ENCODE results near the gene BBS5.

BBS5 gene

DNA sequence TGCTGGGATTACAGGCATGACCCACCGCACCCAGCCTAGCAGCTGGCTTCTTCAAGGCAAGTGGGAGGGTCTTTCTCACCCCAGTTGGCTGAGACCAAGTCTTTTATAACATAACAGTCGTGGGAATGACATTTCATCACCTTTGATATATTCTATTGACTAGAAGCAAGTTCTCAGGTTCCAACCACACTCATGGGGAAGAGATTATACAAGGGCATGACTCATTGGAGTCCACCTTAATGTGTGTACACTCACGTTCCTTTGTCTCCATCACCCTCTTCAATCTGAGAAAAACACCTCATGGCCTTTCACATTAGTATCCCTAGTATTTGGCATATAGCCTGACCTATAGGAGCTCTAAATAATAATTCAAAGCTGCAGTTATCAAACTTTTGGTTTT is 2.8 kb upstream of the BBS5 start (continued):
- TF ChIP-seq MZF1 (tag by site-specific recombination; IDR thresholded peaks at IDR 0.05; ENCODE audit: borderline replicate concordance) (no peak), GLI2 (tag by site-specific recombination; IDR thresholded peaks at IDR 0.05; ENCODE audit: borderline replicate concordance, low read depth) (0 out of 2 replicates have a peak, but pooled peaks have one; percentile 41), ZNF776 (tag by site-specific recombination; IDR thresholded peaks at IDR 0.05; ENCODE audit: borderline replicate concordance) (no peak), TRIM28 (IDR thresholded peaks at IDR 0.05; ENCODE audit: borderline replicate concordance, low read length) (no peak; the same call in 1 of the 2 replicates), SALL2 (tag by site-specific recombination; IDR thresholded peaks at IDR 0.05; ENCODE audit: borderline replicate concordance) (no peak), SP7 (tag by site-specific recombination; IDR thresholded peaks at IDR 0.05) (peak; percentile 52; the same call in 1 of the 2 replicates), ZNF670 (tag by site-specific recombination; IDR thresholded peaks at IDR 0.05; ENCODE audit: low read depth) (no peak), ZNF366 (tag by site-specific recombination; conservative IDR thresholded peaks at IDR 0.05) (peak; percentile 50; the same call in 1 of the 2 replicates), ZNF518A (tag by site-specific recombination; conservative IDR thresholded peaks at IDR 0.05; ENCODE audit: low read depth) (no peak), ZXDB (tag by site-specific recombination; IDR thresholded peaks at IDR 0.05) (0 out of 2 replicates have a peak, but pooled peaks have one; percentile 25), ZBTB6 (tag by site-specific recombination; IDR thresholded peaks at IDR 0.05) (peak; percentile 93), ZNF660 (tag by site-specific recombination; IDR thresholded peaks at IDR 0.05) (no peak), KLF8 (tag by site-specific recombination; IDR thresholded peaks at IDR 0.05) (peak; percentile 49; the same call in 1 of the 2 replicates)
- TF ChIP-seq, protein P1, sequence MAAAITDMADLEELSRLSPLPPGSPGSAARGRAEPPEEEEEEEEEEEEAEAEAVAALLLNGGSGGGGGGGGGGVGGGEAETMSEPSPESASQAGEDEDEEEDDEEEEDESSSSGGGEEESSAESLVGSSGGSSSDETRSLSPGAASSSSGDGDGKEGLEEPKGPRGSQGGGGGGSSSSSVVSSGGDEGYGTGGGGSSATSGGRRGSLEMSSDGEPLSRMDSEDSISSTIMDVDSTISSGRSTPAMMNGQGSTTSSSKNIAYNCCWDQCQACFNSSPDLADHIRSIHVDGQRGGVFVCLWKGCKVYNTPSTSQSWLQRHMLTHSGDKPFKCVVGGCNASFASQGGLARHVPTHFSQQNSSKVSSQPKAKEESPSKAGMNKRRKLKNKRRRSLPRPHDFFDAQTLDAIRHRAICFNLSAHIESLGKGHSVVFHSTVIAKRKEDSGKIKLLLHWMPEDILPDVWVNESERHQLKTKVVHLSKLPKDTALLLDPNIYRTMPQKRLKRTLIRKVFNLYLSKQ (tag by site-specific recombination; IDR thresholded peaks at IDR 0.05; ENCODE audit: borderline replicate concordance): no peak
- TF ChIP-seq, protein P2, sequence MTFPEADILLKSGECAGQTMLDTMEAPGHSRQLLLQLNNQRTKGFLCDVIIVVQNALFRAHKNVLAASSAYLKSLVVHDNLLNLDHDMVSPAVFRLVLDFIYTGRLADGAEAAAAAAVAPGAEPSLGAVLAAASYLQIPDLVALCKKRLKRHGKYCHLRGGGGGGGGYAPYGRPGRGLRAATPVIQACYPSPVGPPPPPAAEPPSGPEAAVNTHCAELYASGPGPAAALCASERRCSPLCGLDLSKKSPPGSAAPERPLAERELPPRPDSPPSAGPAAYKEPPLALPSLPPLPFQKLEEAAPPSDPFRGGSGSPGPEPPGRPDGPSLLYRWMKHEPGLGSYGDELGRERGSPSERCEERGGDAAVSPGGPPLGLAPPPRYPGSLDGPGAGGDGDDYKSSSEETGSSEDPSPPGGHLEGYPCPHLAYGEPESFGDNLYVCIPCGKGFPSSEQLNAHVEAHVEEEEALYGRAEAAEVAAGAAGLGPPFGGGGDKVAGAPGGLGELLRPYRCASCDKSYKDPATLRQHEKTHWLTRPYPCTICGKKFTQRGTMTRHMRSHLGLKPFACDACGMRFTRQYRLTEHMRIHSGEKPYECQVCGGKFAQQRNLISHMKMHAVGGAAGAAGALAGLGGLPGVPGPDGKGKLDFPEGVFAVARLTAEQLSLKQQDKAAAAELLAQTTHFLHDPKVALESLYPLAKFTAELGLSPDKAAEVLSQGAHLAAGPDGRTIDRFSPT (tag by site-specific recombination; IDR thresholded peaks at IDR 0.05): peak; percentile 54; the same call in 1 of the 2 replicates
- TF ChIP-seq, protein P3, sequence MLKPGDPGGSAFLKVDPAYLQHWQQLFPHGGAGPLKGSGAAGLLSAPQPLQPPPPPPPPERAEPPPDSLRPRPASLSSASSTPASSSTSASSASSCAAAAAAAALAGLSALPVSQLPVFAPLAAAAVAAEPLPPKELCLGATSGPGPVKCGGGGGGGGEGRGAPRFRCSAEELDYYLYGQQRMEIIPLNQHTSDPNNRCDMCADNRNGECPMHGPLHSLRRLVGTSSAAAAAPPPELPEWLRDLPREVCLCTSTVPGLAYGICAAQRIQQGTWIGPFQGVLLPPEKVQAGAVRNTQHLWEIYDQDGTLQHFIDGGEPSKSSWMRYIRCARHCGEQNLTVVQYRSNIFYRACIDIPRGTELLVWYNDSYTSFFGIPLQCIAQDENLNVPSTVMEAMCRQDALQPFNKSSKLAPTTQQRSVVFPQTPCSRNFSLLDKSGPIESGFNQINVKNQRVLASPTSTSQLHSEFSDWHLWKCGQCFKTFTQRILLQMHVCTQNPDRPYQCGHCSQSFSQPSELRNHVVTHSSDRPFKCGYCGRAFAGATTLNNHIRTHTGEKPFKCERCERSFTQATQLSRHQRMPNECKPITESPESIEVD (tag by site-specific recombination; IDR thresholded peaks at IDR 0.05): 0 out of 2 replicates have a peak, but pooled peaks have one; percentile 32
- TF ChIP-seq, protein P4, sequence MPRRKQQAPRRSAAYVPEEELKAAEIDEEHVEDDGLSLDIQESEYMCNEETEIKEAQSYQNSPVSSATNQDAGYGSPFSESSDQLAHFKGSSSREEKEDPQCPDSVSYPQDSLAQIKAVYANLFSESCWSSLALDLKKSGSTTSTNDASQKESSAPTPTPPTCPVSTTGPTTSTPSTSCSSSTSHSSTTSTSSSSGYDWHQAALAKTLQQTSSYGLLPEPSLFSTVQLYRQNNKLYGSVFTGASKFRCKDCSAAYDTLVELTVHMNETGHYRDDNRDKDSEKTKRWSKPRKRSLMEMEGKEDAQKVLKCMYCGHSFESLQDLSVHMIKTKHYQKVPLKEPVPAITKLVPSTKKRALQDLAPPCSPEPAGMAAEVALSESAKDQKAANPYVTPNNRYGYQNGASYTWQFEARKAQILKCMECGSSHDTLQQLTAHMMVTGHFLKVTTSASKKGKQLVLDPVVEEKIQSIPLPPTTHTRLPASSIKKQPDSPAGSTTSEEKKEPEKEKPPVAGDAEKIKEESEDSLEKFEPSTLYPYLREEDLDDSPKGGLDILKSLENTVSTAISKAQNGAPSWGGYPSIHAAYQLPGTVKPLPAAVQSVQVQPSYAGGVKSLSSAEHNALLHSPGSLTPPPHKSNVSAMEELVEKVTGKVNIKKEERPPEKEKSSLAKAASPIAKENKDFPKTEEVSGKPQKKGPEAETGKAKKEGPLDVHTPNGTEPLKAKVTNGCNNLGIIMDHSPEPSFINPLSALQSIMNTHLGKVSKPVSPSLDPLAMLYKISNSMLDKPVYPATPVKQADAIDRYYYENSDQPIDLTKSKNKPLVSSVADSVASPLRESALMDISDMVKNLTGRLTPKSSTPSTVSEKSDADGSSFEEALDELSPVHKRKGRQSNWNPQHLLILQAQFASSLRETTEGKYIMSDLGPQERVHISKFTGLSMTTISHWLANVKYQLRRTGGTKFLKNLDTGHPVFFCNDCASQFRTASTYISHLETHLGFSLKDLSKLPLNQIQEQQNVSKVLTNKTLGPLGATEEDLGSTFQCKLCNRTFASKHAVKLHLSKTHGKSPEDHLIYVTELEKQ (tag by site-specific recombination; IDR thresholded peaks at IDR 0.05; ENCODE audit: borderline replicate concordance): peak; percentile 52; the same call in 1 of the 2 replicates
